KMS-11 (cell line): ENCODE results near the gene PROM2.

Experiments
- H2AFZ ChIP-seq: fragments of 200-600 bp; sonication (generic); 2 replicates; pipeline ENCODE4 v1.6.1; 2016; ENCODE audit warnings: antibody characterized with exemption, mixed run types, low read depth
- H3K27ac ChIP-seq: fragments of 200-600 bp; sonication (generic); 2 replicates; pipeline ENCODE4 v1.6.1; 2016; ENCODE audit warnings: mild to moderate bottlenecking, mixed run types
- H3K27me3 ChIP-seq: fragments of 200-600 bp; sonication (generic); 2 replicates; pipeline ENCODE4 v1.6.1; 2017; ENCODE audit warnings: mild to moderate bottlenecking, low read depth, mixed run types, moderate library complexity; ENCODE audit not compliant: insufficient read depth
- H3K36me3 ChIP-seq: fragments of 200-600 bp; sonication (generic); 2 replicates; pipeline ENCODE4 v1.6.1; 2017; ENCODE audit warnings: mild to moderate bottlenecking, mixed run types; ENCODE audit not compliant: insufficient read depth
- H3K4me1 ChIP-seq: fragments of 200-600 bp; sonication (generic); 2 replicates; pipeline ENCODE4 v1.6.1; 2016; ENCODE audit warnings: mild to moderate bottlenecking, low read depth, mixed run types; ENCODE audit not compliant: poor library complexity, severe bottlenecking
- H3K4me2 ChIP-seq: fragments of 200-600 bp; sonication (generic); 2 replicates; pipeline ENCODE4 v1.7.0; 2016; ENCODE audit warnings: mild to moderate bottlenecking, mixed run types
- H3K4me3 ChIP-seq: fragments of 200-600 bp; sonication (generic); IDR thresholded peaks from 2 replicates; pipeline ENCODE4 v1.6.1; 2017; ENCODE audit warnings: low read depth, low read length, mixed read lengths; ENCODE audit not compliant: insufficient read depth
- H3K79me2 ChIP-seq: fragments of 200-600 bp; sonication (generic); 2 replicates; pipeline ENCODE4 v1.6.1; 2016; ENCODE audit warnings: low read depth, mixed run types; ENCODE audit not compliant: insufficient read depth
- H3K9ac ChIP-seq: fragments of 200-600 bp; sonication (generic); 2 replicates; pipeline ENCODE4 v1.6.1; 2016; ENCODE audit warnings: mild to moderate bottlenecking, mixed run types
- H4K20me1 ChIP-seq: fragments of 200-600 bp; sonication (generic); 2 replicates; pipeline ENCODE4 v1.6.1; 2016; ENCODE audit warnings: mild to moderate bottlenecking, mixed run types; ENCODE audit not compliant: insufficient read depth
- CTCF ChIP-seq: fragments of 200-600 bp; sonication (generic); conservative IDR thresholded peaks from 2 replicates; pipeline ENCODE4 v1.6.1; 2017; ENCODE audit warnings: low read depth, mild to moderate bottlenecking, antibody characterized with exemption, low read length, moderate library complexity, mixed read lengths

The PROM2 gene

GRCh38 chr2:95328358-95329125 lies 54.3 kb downstream of the PROM2 start:
- no peak overlapping the region for H3K4me2 ChIP-seq
- no peaks in the 10 kb centered on the region for H3K4me1 ChIP-seq
- H3K27me3 ChIP-seq: no peaks in the 10 kb centered on the region
- no peaks in the 10 kb centered on the region for H3K79me2 ChIP-seq
- no peak overlapping the region for H3K4me3 ChIP-seq
- no peak for TF ChIP-seq CTCF
- H4K20me1 ChIP-seq: no peaks in the 10 kb centered on the region
- H3K9ac ChIP-seq: no peak overlapping the region
- no peak overlapping the region for H2AFZ ChIP-seq
- no peaks in the 10 kb centered on the region for H3K36me3 ChIP-seq
- no peak overlapping the region for H3K27ac ChIP-seq

GRCh38 chr2:95329401-95329800 lies 55.2 kb downstream of the PROM2 start:
- TF ChIP-seq CTCF: no peak
- Histone ChIP-seq H3K27me3 (no peaks in the 10 kb centered on the region), H3K4me3 (no peak overlapping the region), H3K79me2 (no peaks in the 10 kb centered on the region), H2AFZ (no peak overlapping the region), H3K4me1 (no peaks in the 10 kb centered on the region), H3K9ac (no peak overlapping the region), H3K4me2 (no peak overlapping the region), H4K20me1 (no peaks in the 10 kb centered on the region), H3K36me3 (no peaks in the 10 kb centered on the region), H3K27ac (no peak overlapping the region)

GRCh38 chr2:95329891-95330793 lies 55.9 kb downstream of the PROM2 start:
- H3K79me2 ChIP-seq: no peaks in the 10 kb centered on the region
- H3K4me2 ChIP-seq: no peak overlapping the region
- H3K4me1 ChIP-seq: no peaks in the 10 kb centered on the region
- no peak overlapping the region for H3K9ac ChIP-seq
- H3K36me3 ChIP-seq: no peaks in the 10 kb centered on the region
- no peak overlapping the region for H3K4me3 ChIP-seq
- H3K27me3 ChIP-seq: no peaks in the 10 kb centered on the region
- H4K20me1 ChIP-seq: no peaks in the 10 kb centered on the region
- no peak overlapping the region for H2AFZ ChIP-seq
- TF ChIP-seq CTCF: no peak
- no peak overlapping the region for H3K27ac ChIP-seq

DNA sequence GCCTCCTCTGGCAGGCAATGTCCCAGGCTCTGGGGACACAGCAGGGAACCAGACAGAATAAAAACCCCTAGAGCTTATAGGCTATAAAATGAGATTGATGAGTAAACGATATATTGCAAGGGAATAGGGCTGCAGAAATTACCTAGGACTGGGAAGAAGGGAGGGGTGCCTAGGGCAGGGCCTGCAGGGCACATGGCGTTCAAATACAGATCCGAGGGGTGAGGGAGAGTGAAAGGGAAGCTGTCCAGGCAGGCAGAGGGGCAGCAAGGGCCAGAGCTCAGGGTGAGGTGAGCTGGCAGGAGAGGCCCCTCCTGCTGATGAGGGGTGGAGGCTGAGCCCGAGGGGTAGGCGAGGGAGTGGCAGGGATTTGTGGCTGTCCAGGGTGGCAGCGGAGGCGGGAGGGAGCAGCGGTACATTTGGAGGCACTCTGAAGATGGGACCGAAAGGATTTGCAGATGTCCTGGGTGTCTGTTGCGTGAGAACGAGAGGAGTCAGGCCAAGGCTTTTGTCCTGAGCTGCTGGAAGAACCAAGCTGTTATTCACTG lies 56.6 kb downstream of the PROM2 start:
- Histone ChIP-seq H3K4me1 (no peaks in the 10 kb centered on the region), H3K4me2 (no peak overlapping the region), H3K9ac (no peak overlapping the region), H3K27ac (no peak overlapping the region), H4K20me1 (no peaks in the 10 kb centered on the region), H2AFZ (no peak overlapping the region), H3K4me3 (no peak overlapping the region), H3K79me2 (no peaks in the 10 kb centered on the region), H3K36me3 (no peaks in the 10 kb centered on the region), H3K27me3 (no peaks in the 10 kb centered on the region)
- no peak for TF ChIP-seq CTCF
